Heart left ventricle (tissue), 16 donors: ENCODE measurements around the gene SMYD4. TPM values are rescaled to one million over a fixed set of nuclear protein-coding genes. Genes with fewer than 3 reads are reported as not detected.
"Not testable (repeated sequence)": the region's sequence is repeated elsewhere in the genome, so short reads cannot be mapped to it uniquely, and the experiment has no call there.

ENCODE experiments used
- ATAC-seq, 4 donors: fragments of 200-7000 bp; cut with Tn5 transposase; one replicate each; pipeline ENCODE4 v1.9.1; 2020 to 2022; ENCODE audit warnings: moderate library complexity in 4 of 4, mild to moderate bottlenecking in 3 of 4, moderate number of reproducible peaks in 1 of 4
- DNase-seq, 5 donors: peaks; one replicate each; pipeline ENCODE4 v3.0.0-alpha.2; 2020
- H3K27ac ChIP-seq, 12 donors: fragments of 200-600 bp; sonication (generic) in 4 of 12; one replicate each; pipeline versions ENCODE4 v1.5.0 to v1.8.0; 2016 to 2022; ENCODE audit warnings: mild to moderate bottlenecking in 2 of 12
- H3K27me3 ChIP-seq, 9 donors: fragments of 200-600 bp; sonication (generic) in 2 of 9; one replicate each; pipeline versions ENCODE4 v1.5.1 to v1.8.0; 2016 to 2022; ENCODE audit warnings: mild to moderate bottlenecking in 3 of 9
- H3K36me3 ChIP-seq, 9 donors: fragments of 200-600 bp; sonication (generic) in 2 of 9; one replicate each; pipeline versions ENCODE4 v1.5.0 to v1.8.0; 2018 to 2022; ENCODE audit warnings: mild to moderate bottlenecking in 2 of 9
- H3K4me1 ChIP-seq, 12 donors: fragments of 200-600 bp; sonication (generic) in 4 of 12; one replicate each; pipeline versions ENCODE4 v1.5.0 to v1.8.0; 2016 to 2022; ENCODE audit warnings: mild to moderate bottlenecking in 3 of 12
- H3K4me3 ChIP-seq, 12 donors: fragments of 200-600 bp; sonication (generic) in 4 of 12; one replicate each; pipeline versions ENCODE4 v1.5.0 to v1.8.0; 2017 to 2022; ENCODE audit warnings: mild to moderate bottlenecking in 9 of 12, moderate library complexity in 4 of 12
- H3K9me3 ChIP-seq, 12 donors: fragments of 200-600 bp; sonication (generic) in 4 of 12; one replicate each; pipeline versions ENCODE4 v1.5.0 to v1.8.0; 2016 to 2022; ENCODE audit warnings: mild to moderate bottlenecking in 1 of 12
- POLR2A ChIP-seq, 2 donors: fragments of 450-650 bp; IDR thresholded peaks; one replicate each; pipeline ENCODE4 v1.6.1; 2017; ENCODE audit warnings: antibody characterized with exemption in 2 of 2, mild to moderate bottlenecking in 2 of 2, moderate library complexity in 2 of 2
- WGBS, 4 donors: extraction: QIAGEN DNeasy Blood & Tissue Kit in 2 of 4; methylation state at CpG; one replicate each; pipeline versions ENCODE4 v1.1.5 to v1.1.7; 2013 to 2018; 5-methylcytosine and 5-hydroxymethylcytosine counted together
- intact Hi-C, 10 donors: fragments of 100-400 bp; cut with DNase I; formaldehyde crosslinking; loops; one replicate each; pipeline versions ENCODE4 v1.11.1 to v1.14.2; 2022
- polyA plus RNA-seq, 2 donors: library from polyadenylated mRNA; stranded (reverse); fragments of 200-250 nt; gene quantifications; one replicate each; pipeline ENCODE4 v1.2.3, GENCODE V29; 2013
- total RNA-seq, 9 donors: library from RNA; depleted of rRNA in 2 of 9; stranded (reverse); fragments of >200 nt in 2 of 9; fragmentation: NEBNext Ultra II Directional in 3 of 9; extraction: Animal tissue kit (Norgen Biotek cat#: 25700) in 3 of 9; gene quantifications; one replicate each; pipeline versions ENCODE4 v1.1.0 to v1.2.4, GENCODE V29; 2016 to 2023
- TF ChIP-seq, protein P1 (sequence below), 12 donors: fragments of 200-600 bp; sonication (generic) in 4 of 12; IDR thresholded peaks; one replicate each; pipeline versions ENCODE4 v1.5.0 to v1.8.0; 2018 to 2022; ENCODE audit warnings: antibody characterized with exemption in 12 of 12, mild to moderate bottlenecking in 5 of 12
- donor health status: ischemic (EF 13 %, LVEDD 7.1; RV severe dilation, severe dysfunction).
- donor health status: healthy with polysubstance abuse.
- donor health status: DM: no; HTN: yes; CAD: no.
- donor health status: DM: no; HTN: no; CAD: no.
- donor health status: ischemic (EF 25% LVEDD 6.9; RV normal size, moderate dysfunction).
- donor health status: ischemic (EF 25% LVEDD 5.7; RV mildly dilated, moderate dysfunction).
- donor health status: healthy.
- donor health status: DM: yes; HTN: yes; CAD: no.
- donor health status: ischemic (EF 35%, LVEDD 5.7; RV mildly dilated, moderate dysfunction).
- donor health status: nonischemic (EF 11% LVEDD 7.7; RV severe dilation, severe dysfunction).
- donor health status: DM: yes; HTN: yes; CAD: no.
- donor health status: PGD.
- donor health status: ischemic (EF 29% LVEDD 5.4; RV normal size, mild dysfunction).
- donor health status: nonischemic (EF 23%, LVEDD 6.1; RV moderate dilation, normal function).

The SMYD4 gene
- total and polyA plus RNA-seq, 11 donors = 5.2 to 15.9 (median 7.9) TPM

DNA sequence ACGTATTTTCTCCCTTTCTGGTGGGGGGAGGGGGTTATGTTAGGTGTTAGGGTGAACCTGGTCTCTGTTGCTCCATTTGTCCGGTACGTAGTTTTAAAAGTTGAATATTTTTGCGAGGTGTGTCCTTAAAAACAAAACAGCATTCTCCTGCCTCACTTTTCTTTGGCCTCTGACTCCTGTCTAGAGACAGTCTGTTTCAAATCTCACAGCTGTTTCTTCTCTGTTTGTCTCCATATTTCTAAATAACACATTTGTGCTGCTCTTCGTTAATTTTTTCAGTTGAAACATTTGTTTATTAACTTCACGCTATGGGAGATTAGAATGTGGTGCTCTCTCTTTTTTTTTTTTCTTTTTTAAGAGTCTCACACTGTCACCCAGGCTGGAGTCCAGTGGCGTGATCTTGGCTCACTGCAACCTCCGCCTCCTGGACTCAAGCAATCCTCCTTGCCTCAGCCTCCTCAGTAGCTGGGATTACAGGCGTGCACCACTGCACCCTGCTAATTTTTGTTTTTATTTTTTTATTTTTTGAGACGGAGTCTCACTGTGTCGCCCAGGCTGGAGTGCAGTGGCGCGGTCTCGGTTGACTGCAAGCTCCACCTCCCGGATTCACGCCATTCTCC lies 31.8 kb upstream of the SMYD4 start:
- Histone ChIP-seq H3K36me3 (peaks cover 0 to 43% (median 25%) of the 10 kb centered on the region in 9 donors), H3K27me3 (no peaks in the 10 kb centered on the region), H3K4me1 (no peaks in the 10 kb centered on the region), H3K4me3 (no peak overlapping the region), H3K27ac (peak overlapping the region in 4 of 12 donors; percentile 16 to 38 (median 26)), H3K9me3 (no peaks in the 10 kb centered on the region)
- intact Hi-C loops = loop anchor here in 4 of 10 donors (5.0 to 10.0 kb wide), 3 partner anchors 139 to 197 kb away; partner anchors contain the start of gene WDR81 (in 1 of the 4)
- no peak for TF ChIP-seq POLR2A (IDR thresholded peaks at IDR 0.05)
- TF ChIP-seq, protein P1, sequence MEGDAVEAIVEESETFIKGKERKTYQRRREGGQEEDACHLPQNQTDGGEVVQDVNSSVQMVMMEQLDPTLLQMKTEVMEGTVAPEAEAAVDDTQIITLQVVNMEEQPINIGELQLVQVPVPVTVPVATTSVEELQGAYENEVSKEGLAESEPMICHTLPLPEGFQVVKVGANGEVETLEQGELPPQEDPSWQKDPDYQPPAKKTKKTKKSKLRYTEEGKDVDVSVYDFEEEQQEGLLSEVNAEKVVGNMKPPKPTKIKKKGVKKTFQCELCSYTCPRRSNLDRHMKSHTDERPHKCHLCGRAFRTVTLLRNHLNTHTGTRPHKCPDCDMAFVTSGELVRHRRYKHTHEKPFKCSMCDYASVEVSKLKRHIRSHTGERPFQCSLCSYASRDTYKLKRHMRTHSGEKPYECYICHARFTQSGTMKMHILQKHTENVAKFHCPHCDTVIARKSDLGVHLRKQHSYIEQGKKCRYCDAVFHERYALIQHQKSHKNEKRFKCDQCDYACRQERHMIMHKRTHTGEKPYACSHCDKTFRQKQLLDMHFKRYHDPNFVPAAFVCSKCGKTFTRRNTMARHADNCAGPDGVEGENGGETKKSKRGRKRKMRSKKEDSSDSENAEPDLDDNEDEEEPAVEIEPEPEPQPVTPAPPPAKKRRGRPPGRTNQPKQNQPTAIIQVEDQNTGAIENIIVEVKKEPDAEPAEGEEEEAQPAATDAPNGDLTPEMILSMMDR (IDR thresholded peaks at IDR 0.05) = no peak
- peak in 1 of 5 donors; percentile 41 for DNase-seq
- ATAC-seq = peak in 3 of 4 donors; percentile 20 to 28 (median 24)
- 84 to 90% (median 87%) methylated on average over 16 of the region's 16 CpGs for WGBS, 4 donors

DNA sequence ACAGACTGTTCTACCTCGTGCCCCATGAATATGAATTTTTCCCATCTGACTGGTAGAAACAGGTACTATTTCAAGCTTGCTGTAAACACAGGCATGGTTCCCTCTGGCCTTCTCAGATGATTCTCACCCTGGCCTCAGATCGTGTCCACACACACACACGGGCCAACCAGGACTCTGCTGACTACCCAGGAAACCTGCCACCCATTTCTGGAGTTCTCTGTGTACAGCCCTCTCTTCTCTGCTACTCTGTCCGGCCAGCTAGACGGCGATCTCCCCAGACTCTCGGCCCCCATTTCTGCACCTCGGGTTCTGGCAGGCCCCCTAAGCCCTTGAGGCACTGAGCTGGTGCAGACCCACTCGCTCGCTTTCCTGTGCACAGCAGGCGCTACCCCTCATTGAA lies 31.3 kb upstream of the SMYD4 start:
- Histone ChIP-seq H3K36me3 (peaks cover 0 to 44% (median 26%) of the 10 kb centered on the region in 9 donors), H3K27me3 (no peaks in the 10 kb centered on the region), H3K4me3 (no peak overlapping the region), H3K4me1 (no peaks in the 10 kb centered on the region), H3K27ac (peak overlapping the region in 4 of 12 donors; percentile 16 to 38 (median 26)), H3K9me3 (no peaks in the 10 kb centered on the region)
- no peak for TF ChIP-seq POLR2A (IDR thresholded peaks at IDR 0.05)
- TF ChIP-seq, protein P1 (IDR thresholded peaks at IDR 0.05) = no peak
- DNase-seq (no peak), ATAC-seq (peak; percentile 15 to 38 (median 32))
- intact Hi-C loops = loop anchor here in 4 of 10 donors (5.0 to 10.0 kb wide), 3 partner anchors 139 to 196 kb away; partner anchors contain the start of gene WDR81 (in 1 of the 4)
- WGBS, 4 donors = 83 to 92% (median 85%) methylated on average over 11 of the region's 11 CpGs

DNA sequence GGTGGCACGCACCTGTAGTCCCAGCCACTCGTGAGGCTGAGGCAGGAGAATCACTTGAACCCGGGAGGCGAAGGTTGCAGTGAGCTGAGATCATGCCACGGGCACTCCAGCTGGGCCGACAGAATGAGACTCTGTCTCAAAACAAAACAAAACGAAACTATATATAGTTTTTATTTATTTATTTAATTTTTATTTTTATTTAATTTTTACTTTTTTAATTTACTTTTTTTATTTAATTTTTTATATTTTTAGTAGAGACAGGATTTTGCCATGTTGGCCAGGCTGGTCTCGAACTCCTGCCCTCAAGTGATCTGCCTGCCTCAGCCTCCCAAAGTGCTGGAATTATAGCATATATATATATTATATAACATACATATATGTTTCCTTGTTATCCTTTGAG lies 26.8 kb upstream of the SMYD4 start:
- ATAC-seq, H3K4me1 ChIP-seq, DNase-seq, H3K27ac ChIP-seq, H3K27me3 ChIP-seq, H3K4me3 ChIP-seq, intact Hi-C loops, H3K9me3 ChIP-seq: not testable (repeated sequence)
- WGBS, 4 donors = 92 to 98% (median 95%) methylated on average over 8 of the region's 8 CpGs
- H3K36me3 ChIP-seq = peaks cover 0 to 86% (median 67%) of the 10 kb centered on the region in 9 donors

DNA sequence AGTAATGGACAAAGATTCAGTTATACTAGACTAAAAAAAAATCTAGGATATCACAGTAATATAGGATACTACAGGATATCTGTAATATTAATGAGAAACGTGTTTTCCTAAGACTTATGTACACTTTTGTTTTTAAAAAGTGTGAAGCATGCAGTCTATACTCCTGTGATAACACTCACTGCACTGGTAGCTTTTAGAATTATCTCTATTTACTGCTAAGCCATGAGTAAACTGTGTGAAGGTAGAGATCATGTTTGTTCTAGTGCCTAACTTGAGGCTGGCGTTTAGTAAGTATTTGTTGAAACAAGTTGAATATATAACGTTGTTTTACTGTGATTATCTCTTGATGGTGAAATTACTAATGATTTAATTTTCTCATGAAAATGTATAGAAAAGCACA lies 24.0 kb upstream of the SMYD4 start:
- no peak for DNase-seq
- Histone ChIP-seq H3K27me3 (no peaks in the 10 kb centered on the region), H3K36me3 (peaks cover 0 to 88% (median 70%) of the 10 kb centered on the region in 9 donors), H3K27ac (no peak overlapping the region), H3K9me3 (no peaks in the 10 kb centered on the region), H3K4me3 (no peak overlapping the region), H3K4me1 (no peaks in the 10 kb centered on the region)
- TF ChIP-seq, protein P1 (IDR thresholded peaks at IDR 0.05) = no peak
- no peak for TF ChIP-seq POLR2A (IDR thresholded peaks at IDR 0.05)
- intact Hi-C loops = no loop called here
- ATAC-seq = no peak
- 89 to 96% (median 90%) methylated on average over 3 of the region's 3 CpGs for WGBS, 4 donors
